ENCODE measurements around the gene MCTS1. TPM values are rescaled to one million over a fixed set of nuclear protein-coding genes. Genes with fewer than 3 reads are reported as not detected.

MCTS1 gene
- total and polyA plus RNA-seq, 2 donors (not counting 3 experiments of a cell fraction or from before 2014, with no cell fraction given), result 36.1 to 70.0 TPM

GRCh38 chrX:120564925-120565324 is 39.0 kb upstream of the MCTS1 start:
- POLR2A ChIA-PET, result no interaction called here
- H3K9ac ChIP-seq (replicated peaks; ENCODE audit: extremely low read depth, insufficient read depth, low read length), result no peak overlapping the region
- dilution Hi-C loops (cut with MboI; ENCODE audit: extremely low pct_ligation_motif_present, low sequenced_read_pairs) (no loop called here), intact Hi-C loops (cut with micrococcal nuclease) (loop anchor here (5.0 kb wide), 1 partner anchor 172 kb away; no protein-coding TSS in a partner anchor)
- H3K27ac ChIP-seq (ENCODE audit: insufficient read depth, low read depth, low read length), result no peak overlapping the region
- no peaks in the 10 kb centered on the region for H3K9me1 ChIP-seq (replicated peaks; ENCODE audit: control insufficient read depth, extremely low read depth, insufficient read depth, low read length)
- DNase-seq (ENCODE audit: low read depth, low spot score) (no peak), FAIRE-seq (no peak)
- H3K4me1 ChIP-seq (ENCODE audit: control insufficient read depth, extremely low read depth, insufficient read depth, low read length), result peaks cover 12% of the 10 kb centered on the region
- no peak overlapping the region for H3K4me2 ChIP-seq (ENCODE audit: insufficient read depth, low read length)
- no TSS peak for BruUV-seq (replicated peaks)
- H3K27me3 ChIP-seq (ENCODE audit: control insufficient read depth in 2 of 2, insufficient read depth in 2 of 2, low read length in 2 of 2), result no peaks in the 10 kb centered on the region
- peaks cover 12% of the 10 kb centered on the region for H3K79me2 ChIP-seq (ENCODE audit: control insufficient read depth, insufficient read depth, low read length)
- CTCF ChIA-PET, result no interaction called here
- H3K36me3 ChIP-seq (ENCODE audit: control insufficient read depth in 2 of 2, extremely low read depth in 1 of 2, insufficient read depth in 2 of 2, low read length in 2 of 2), result no peaks in the 10 kb centered on the region
- H3K9me3 ChIP-seq (replicated peaks; ENCODE audit: control insufficient read depth, insufficient read depth, low read length), result no peaks in the 10 kb centered on the region
- no peaks in the 10 kb centered on the region for H4K20me1 ChIP-seq (replicated peaks; ENCODE audit: control insufficient read depth, extremely low read depth, insufficient read depth, low read length)
- H2AFZ ChIP-seq (ENCODE audit: low read depth, low read length), result no peak overlapping the region
- TF ChIP-seq EZH2 (IDR thresholded peaks at IDR 0.05; ENCODE audit: borderline replicate concordance, low read depth, low read length, severe bottlenecking), result no peak
- TF ChIP-seq JUN (IDR thresholded peaks at IDR 0.05; ENCODE audit: borderline replicate concordance, insufficient read depth, insufficient read length, low read depth), result no peak
- no peak for TF ChIP-seq CTCF (IDR thresholded peaks at IDR 0.05; ENCODE audit: extremely low read depth in 1 of 2, insufficient read depth in 1 of 2, low read depth in 1 of 2, low read length in 2 of 2)
- no peak for TF ChIP-seq FOS (IDR thresholded peaks at IDR 0.05; ENCODE audit: borderline replicate concordance, insufficient read depth, low read length)
- TF ChIP-seq POLR2AphosphoS5 (IDR thresholded peaks at IDR 0.05; ENCODE audit: insufficient read depth, low read depth, low read length), result no peak
- no peak for TF ChIP-seq GATA2 (IDR thresholded peaks at IDR 0.05; ENCODE audit: insufficient read depth, insufficient read length, low read depth, low read length)
- TF ChIP-seq POLR2A (IDR thresholded peaks at IDR 0.05; ENCODE audit: low read depth, low read length), result no peak
- no peak for TF ChIP-seq MAX (IDR thresholded peaks at IDR 0.05; ENCODE audit: insufficient read depth, insufficient read length)
- TF ChIP-seq MYC (IDR thresholded peaks at IDR 0.05; ENCODE audit: low read depth, low read length), result no peak
- no peak overlapping the region for H3K4me3 ChIP-seq (replicated peaks in 1 of 3; ENCODE audit: insufficient read depth in 1 of 3, low read depth in 1 of 3, low read length in 3 of 3)

All from endothelial cell of umbilical vein (primary cell).